Measurements from ENCODE around the gene OTOP2.

GRCh38 chr17:74964246-74964761, 40.2 kb downstream of the OTOP2 start:
- TF ChIP-seq CTCF (IDR thresholded peaks at IDR 0.05; ENCODE audit: insufficient read depth, low read depth, low read length) (no peak), EZH2 (IDR thresholded peaks at IDR 0.05; ENCODE audit: insufficient read depth, low read length) (no peak)
